Metanephros (tissue), 1 donor: Measurements from ENCODE around the gene ZNF304. TPM values are rescaled to one million over a fixed set of nuclear protein-coding genes. Genes with fewer than 3 reads are reported as not detected.

Source experiments
- total RNA-seq: library from RNA; depleted of rRNA; stranded (reverse); fragments of >200 nt; gene quantifications from one replicate; pipeline ENCODE4 v1.2.3, GENCODE V29; 2014

Gene ZNF304
- 13.6 TPM for total RNA-seq

GRCh38 chr19:57350877-57351805 lies at the start of gene ZNF304:
Gene ZNF304 (plus strand): TSS chr19:57351271. CDS start chr19:57351665, 394 bp downstream.

GRCh38 chr19:57320180-57321084 lies 30.6 kb upstream of the ZNF304 start, which contains the start of gene ZNF543:
Gene ZNF543 (plus strand): TSS chr19:57320472. CDS start chr19:57320854, 382 bp downstream.

GRCh38 chr19:57362997-57363687 lies 12.1 kb downstream of the ZNF304 start, which contains the start of the genes TRAPPC2B and ZNF547:
Gene TRAPPC2B (plus strand): TSS chr19:57363551. CDS start chr19:57364834, 1,283 bp downstream.
Gene ZNF547 (plus strand): TSS chr19:57363551. CDS start chr19:57368556, 5,005 bp downstream.

GRCh38 chr19:57389730-57390598 lies 38.9 kb downstream of the ZNF304 start, which contains the start of gene ZNF548:
Gene ZNF548 (plus strand): TSS chr19:57389854. CDS start chr19:57390100, 246 bp downstream.

Other genes with a start within 250 kb of the ZNF304 start
- not detected for gene USP29, start 231.3 kb upstream of the ZNF304 start, total RNA-seq
- gene ZIM3, start 206.1 kb upstream of the ZNF304 start, total RNA-seq = not detected
- gene DUXA, start 183.8 kb upstream of the ZNF304 start, total RNA-seq = not detected
- gene ZNF264, start 159.8 kb upstream of the ZNF304 start, total RNA-seq = 45.8 TPM
- 1.8 TPM for gene AURKC, start 120.2 kb upstream of the ZNF304 start, total RNA-seq
- 29.7 TPM for gene ZNF805, start 110.6 kb upstream of the ZNF304 start, total RNA-seq
- gene ZNF460, start 70.8 kb upstream of the ZNF304 start, total RNA-seq = 106 TPM
- gene ZNF543, start 30.8 kb upstream of the ZNF304 start, total RNA-seq = 18.5 TPM
- 17.0 TPM for gene TRAPPC2B, start 12.3 kb downstream of the ZNF304 start, total RNA-seq
- 5.5 TPM for gene ZNF547, start 12.3 kb downstream of the ZNF304 start, total RNA-seq
- 37.1 TPM for gene ZNF548, start 38.6 kb downstream of the ZNF304 start, total RNA-seq
- 29.5 TPM for gene ZNF17, start 59.9 kb downstream of the ZNF304 start, total RNA-seq
- 23.0 TPM for gene ZNF749, start 84.1 kb downstream of the ZNF304 start, total RNA-seq
- gene VN1R1, start 105.9 kb downstream of the ZNF304 start, total RNA-seq = 1.8 TPM
- 32.7 TPM for gene ZNF772, start 126.3 kb downstream of the ZNF304 start, total RNA-seq
- 17.0 TPM for gene ZNF419, start 136.5 kb downstream of the ZNF304 start, total RNA-seq
- 15.8 TPM for gene ZNF773, start 148.7 kb downstream of the ZNF304 start, total RNA-seq
- 12.1 TPM for gene ZNF549, start 176.1 kb downstream of the ZNF304 start, total RNA-seq
- 14.8 TPM for gene ZNF550, start 208.6 kb downstream of the ZNF304 start, total RNA-seq
- 6.8 TPM for gene ZNF416, start 227.6 kb downstream of the ZNF304 start, total RNA-seq
- gene ZIK1, start 232.9 kb downstream of the ZNF304 start, total RNA-seq = 18.9 TPM
- 6.2 TPM for gene ZNF530, start 248.6 kb downstream of the ZNF304 start, total RNA-seq